Gastrocnemius medialis (tissue), 4 donors: ENCODE results near the gene TARM1. TPM values are rescaled to one million over a fixed set of nuclear protein-coding genes. Genes with fewer than 3 reads are reported as not detected.

Experiments used
- ATAC-seq, 2 donors: fragments of 150-250 bp; one replicate each; pipeline ENCODE4 v1.9.1; 2016
- DNase-seq, 2 donors: peaks; one replicate each; pipeline ENCODE4 v3.0.0-alpha.2; 2019
- H3K27ac ChIP-seq, 4 donors: fragments of 200-600 bp; sonication (generic); 1 replicate in 1 of 4; 2 replicates in 3 of 4; pipeline ENCODE4 v1.5.1; 2016 to 2018; ENCODE audit warnings: mild to moderate bottlenecking in 2 of 4, moderate library complexity in 1 of 4
- H3K27me3 ChIP-seq, 3 donors: fragments of 200-600 bp; sonication (generic) in 2 of 3; 1 replicate in 1 of 3; 2 replicates in 2 of 3; pipeline versions ENCODE4 v1.5.1 to v1.6.0; 2016 to 2019; ENCODE audit warnings: mild to moderate bottlenecking in 1 of 3, moderate library complexity in 1 of 3
- H3K36me3 ChIP-seq, 2 donors: fragments of 200-600 bp; sonication (generic) in 1 of 2; one replicate each; pipeline ENCODE4 v1.5.1; 2017 to 2018
- H3K4me1 ChIP-seq, 2 donors: fragments of 200-600 bp; sonication (generic) in 1 of 2; one replicate each; pipeline ENCODE4 v1.5.1; 2016 to 2017; ENCODE audit warnings: mild to moderate bottlenecking in 2 of 2
- H3K4me3 ChIP-seq, 4 donors: fragments of 200-600 bp; sonication (generic) in 3 of 4; 1 replicate in 1 of 4; 2 replicates in 3 of 4; pipeline ENCODE4 v1.5.1; 2016 to 2019; ENCODE audit warnings: mild to moderate bottlenecking in 2 of 4
- H3K9me3 ChIP-seq, 3 donors: fragments of 200-600 bp; sonication (generic) in 2 of 3; 1 replicate in 1 of 3; 2 replicates in 2 of 3; pipeline ENCODE4 v1.5.1; 2016 to 2019
- CTCF ChIP-seq, 5 experiments: fragments of 450-650 bp in 3 of 5; fragments of 200-600 bp in 2 of 5; sonication (generic) in 2 of 5; IDR thresholded peaks in 4 of 5; conservative IDR thresholded peaks in 1 of 5; 1 replicate in 4 of 5; 2 replicates in 1 of 5; pipeline ENCODE4 v1.5.1; 2016 to 2019; ENCODE audit warnings: antibody characterized with exemption in 5 of 5, mild to moderate bottlenecking in 3 of 5, moderate library complexity in 3 of 5
- POLR2A ChIP-seq, 2 donors: fragments of 450-650 bp; IDR thresholded peaks; one replicate each; pipeline ENCODE4 v1.6.1; 2017; ENCODE audit warnings: antibody characterized with exemption in 2 of 2, mild to moderate bottlenecking in 2 of 2, moderate library complexity in 2 of 2
- in situ Hi-C, 4 donors: fragments of 200-750 bp; cut with MboI; loops; one replicate each; pipeline versions ENCODE4 v1.15.0 to v1.8.0; 2017; ENCODE audit warnings: low sequenced_read_pairs in 4 of 4
- intact Hi-C: fragments of 100-400 bp; cut with DNase I; formaldehyde crosslinking; loops from one replicate; pipeline ENCODE4 v1.15.1; 2023; ENCODE audit warnings: low total_unique reads
- total RNA-seq, 4 donors: library from RNA; depleted of rRNA; stranded (reverse); fragments of >200 nt; gene quantifications; one replicate each; pipeline versions ENCODE4 v1.1.0 to v1.2.3, GENCODE V29; 2016

Gene TARM1
- total RNA-seq, 4 donors from 2014 or later = not detected

- DNase-seq (no peak), ATAC-seq (no peak)
- in situ Hi-C loops (loop anchor here in 1 of 4 donors (25.0 kb wide), 1 partner anchor 991 kb away; the partner anchor contains the start of gene PPP1R12C), intact Hi-C loops (no loop called here)
- no peaks in the 10 kb centered on the region for H3K27me3 ChIP-seq
- TF ChIP-seq POLR2A (IDR thresholded peaks at IDR 0.05) (no peak), CTCF (IDR thresholded peaks at IDR 0.05 in 4 of 5, conservative IDR thresholded peaks at IDR 0.05 in 1 of 5) (no peak)
- no peak overlapping the region for H3K4me3 ChIP-seq
- peaks cover 9 to 10% of the 10 kb centered on the region in 2 donors for H3K4me1 ChIP-seq
- H3K27ac ChIP-seq = no peak overlapping the region
- peaks cover 0 to 75% of the 10 kb centered on the region in 2 donors for H3K36me3 ChIP-seq
- H3K9me3 ChIP-seq = no peaks in the 10 kb centered on the region
Measured at GRCh38 chr19:54121259-54121658, 40.1 kb upstream of the TARM1 start.

- in situ Hi-C loops (loop anchor here in 1 of 4 donors (10.0 to 25.0 kb wide), 2 partner anchors 141 to 997 kb away; partner anchors contain the start of gene PPP1R12C), intact Hi-C loops (loop anchor here (1.0 kb wide), 4 partner anchors 13 to 349 kb away; partner anchors contain the start of gene NDUFA3)
- ATAC-seq (peak; percentile 95 to 97), DNase-seq (peak; percentile 94 to 95)
- H3K9me3 ChIP-seq = no peaks in the 10 kb centered on the region
- peak within 1 kb of the TSS; percentile 87 to 99 (median 90) for H3K27ac ChIP-seq
- peaks cover 21% of the 10 kb centered on the region in 2 donors for H3K4me1 ChIP-seq
- H3K4me3 ChIP-seq = peak within 1 kb of the TSS; percentile 69 to 98 (median 91)
- H3K27me3 ChIP-seq = no peaks in the 10 kb centered on the region
- peaks cover 0 to 31% of the 10 kb centered on the region in 2 donors for H3K36me3 ChIP-seq
- TF ChIP-seq CTCF (IDR thresholded peaks at IDR 0.05 in 4 of 5, conservative IDR thresholded peaks at IDR 0.05 in 1 of 5) = peak in 1 of 5 experiments; percentile 24
- peak; percentile 63 to 76 for TF ChIP-seq POLR2A (IDR thresholded peaks at IDR 0.05)
Measured at GRCh38 chr19:54115109-54116063, 34.2 kb upstream of the TARM1 start, which contains the start of the genes PRPF31 and TFPT. Gene PRPF31 (plus strand): TSS chr19:54115754. CDS start chr19:54118279, 2,525 bp downstream. Gene TFPT (minus strand): TSS chr19:54115657. CDS start chr19:54115269, 388 bp downstream.

- peaks cover 0 to 30% of the 10 kb centered on the region in 2 donors for H3K36me3 ChIP-seq
- peaks cover 21% of the 10 kb centered on the region in 2 donors for H3K4me1 ChIP-seq
- no peaks in the 10 kb centered on the region for H3K27me3 ChIP-seq
- in situ Hi-C loops = loop anchor here in 1 of 4 donors (10.0 to 25.0 kb wide), 2 partner anchors 140 to 998 kb away; partner anchors contain the start of gene PPP1R12C
- H3K27ac ChIP-seq = peak overlapping the region; percentile 87 to 99 (median 90)
- no peak for TF ChIP-seq CTCF (IDR thresholded peaks at IDR 0.05 in 4 of 5, conservative IDR thresholded peaks at IDR 0.05 in 1 of 5)
- no peak for TF ChIP-seq POLR2A (IDR thresholded peaks at IDR 0.05)
- no peak for ATAC-seq
- intact Hi-C loops = loop anchor here (1.0 kb wide), 4 partner anchors 12 to 350 kb away; partner anchors contain the start of gene NDUFA3
- DNase-seq = no peak
- H3K4me3 ChIP-seq = peak overlapping the region; percentile 69 to 98 (median 91)
- no peaks in the 10 kb centered on the region for H3K9me3 ChIP-seq
Measured at GRCh38 chr19:54114340-54115108, 33.4 kb upstream of the TARM1 start.

- no peak for TF ChIP-seq CTCF (IDR thresholded peaks at IDR 0.05 in 4 of 5, conservative IDR thresholded peaks at IDR 0.05 in 1 of 5)
- no peak for TF ChIP-seq POLR2A (IDR thresholded peaks at IDR 0.05)
- in situ Hi-C loops (loop anchor here in 1 of 4 donors (10.0 to 25.0 kb wide), 2 partner anchors 135 to 1003 kb away; partner anchors contain the start of gene PPP1R12C), intact Hi-C loops (no loop called here)
- H3K4me1 ChIP-seq = peaks cover 4 to 8% of the 10 kb centered on the region in 2 donors
- H3K36me3 ChIP-seq = peaks cover 0 to 58% of the 10 kb centered on the region in 2 donors
- ATAC-seq (no peak), DNase-seq (no peak)
- H3K4me3 ChIP-seq = no peak overlapping the region
- no peaks in the 10 kb centered on the region for H3K27me3 ChIP-seq
- no peaks in the 10 kb centered on the region for H3K9me3 ChIP-seq
- no peak overlapping the region for H3K27ac ChIP-seq
Measured at GRCh38 chr19:54109651-54110050, 28.5 kb upstream of the TARM1 start.
